Measurements from ENCODE around the gene CDC6.

The CDC6 gene

DNA sequence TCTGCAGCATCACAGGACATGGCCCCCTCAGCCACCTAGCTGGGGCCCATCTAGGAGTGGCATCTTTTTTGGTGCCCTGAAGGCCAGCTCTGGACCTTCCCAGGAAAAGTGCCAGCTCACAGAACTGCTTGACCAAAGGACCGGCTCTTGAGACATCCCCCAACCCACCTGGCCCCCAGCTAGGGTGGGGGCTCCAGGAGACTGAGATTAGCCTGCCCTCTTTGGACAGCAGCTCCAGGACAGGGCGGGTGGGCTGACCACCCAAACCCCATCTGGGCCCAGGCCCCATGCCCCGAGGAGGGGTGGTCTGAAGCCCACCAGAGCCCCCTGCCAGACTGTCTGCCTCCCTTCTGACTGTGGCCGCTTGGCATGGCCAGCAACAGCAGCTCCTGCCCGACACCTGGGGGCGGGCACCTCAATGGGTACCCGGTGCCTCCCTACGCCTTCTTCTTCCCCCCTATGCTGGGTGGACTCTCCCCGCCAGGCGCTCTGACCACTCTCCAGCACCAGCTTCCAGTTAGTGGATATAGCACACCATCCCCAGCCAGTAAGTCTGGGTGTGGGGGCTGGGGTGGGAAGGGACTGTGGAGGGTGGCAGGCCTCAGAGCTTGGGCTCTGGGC is 43.3 kb downstream of the CDC6 start:
- TF ChIP-seq, protein P1, sequence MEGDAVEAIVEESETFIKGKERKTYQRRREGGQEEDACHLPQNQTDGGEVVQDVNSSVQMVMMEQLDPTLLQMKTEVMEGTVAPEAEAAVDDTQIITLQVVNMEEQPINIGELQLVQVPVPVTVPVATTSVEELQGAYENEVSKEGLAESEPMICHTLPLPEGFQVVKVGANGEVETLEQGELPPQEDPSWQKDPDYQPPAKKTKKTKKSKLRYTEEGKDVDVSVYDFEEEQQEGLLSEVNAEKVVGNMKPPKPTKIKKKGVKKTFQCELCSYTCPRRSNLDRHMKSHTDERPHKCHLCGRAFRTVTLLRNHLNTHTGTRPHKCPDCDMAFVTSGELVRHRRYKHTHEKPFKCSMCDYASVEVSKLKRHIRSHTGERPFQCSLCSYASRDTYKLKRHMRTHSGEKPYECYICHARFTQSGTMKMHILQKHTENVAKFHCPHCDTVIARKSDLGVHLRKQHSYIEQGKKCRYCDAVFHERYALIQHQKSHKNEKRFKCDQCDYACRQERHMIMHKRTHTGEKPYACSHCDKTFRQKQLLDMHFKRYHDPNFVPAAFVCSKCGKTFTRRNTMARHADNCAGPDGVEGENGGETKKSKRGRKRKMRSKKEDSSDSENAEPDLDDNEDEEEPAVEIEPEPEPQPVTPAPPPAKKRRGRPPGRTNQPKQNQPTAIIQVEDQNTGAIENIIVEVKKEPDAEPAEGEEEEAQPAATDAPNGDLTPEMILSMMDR (IDR thresholded peaks at IDR 0.05; ENCODE audit: borderline replicate concordance, control extremely low read depth, extremely low read depth, insufficient read depth, missing control alignments), result no peak
- no peak for DNase-seq (ENCODE audit: low spot score)
- in situ Hi-C loops (cut with MboI; ENCODE audit: low sequenced_read_pairs, unreplicated experiment), result no loop called here

- no peak for DNase-seq (ENCODE audit: low spot score)
- TF ChIP-seq, protein P1 (IDR thresholded peaks at IDR 0.05; ENCODE audit: borderline replicate concordance, control extremely low read depth, extremely low read depth, insufficient read depth, missing control alignments), result no peak
- in situ Hi-C loops (cut with MboI; ENCODE audit: low sequenced_read_pairs, unreplicated experiment), result no loop called here
Measured at GRCh38 chr17:40331743-40332641, 44.3 kb downstream of the CDC6 start.

- in situ Hi-C loops (cut with MboI; ENCODE audit: low sequenced_read_pairs, unreplicated experiment), result no loop called here
- DNase-seq (ENCODE audit: low spot score), result no peak
- TF ChIP-seq, protein P1 (IDR thresholded peaks at IDR 0.05; ENCODE audit: borderline replicate concordance, control extremely low read depth, extremely low read depth, insufficient read depth, missing control alignments), result no peak
Measured at GRCh38 chr17:40333781-40334448, 46.2 kb downstream of the CDC6 start.

- TF ChIP-seq, protein P1 (IDR thresholded peaks at IDR 0.05; ENCODE audit: borderline replicate concordance, control extremely low read depth, extremely low read depth, insufficient read depth, missing control alignments), result no peak
- in situ Hi-C loops (cut with MboI; ENCODE audit: low sequenced_read_pairs, unreplicated experiment), result no loop called here
- DNase-seq (ENCODE audit: low spot score), result no peak
Measured at GRCh38 chr17:40335620-40336019, 47.9 kb downstream of the CDC6 start.

DNA sequence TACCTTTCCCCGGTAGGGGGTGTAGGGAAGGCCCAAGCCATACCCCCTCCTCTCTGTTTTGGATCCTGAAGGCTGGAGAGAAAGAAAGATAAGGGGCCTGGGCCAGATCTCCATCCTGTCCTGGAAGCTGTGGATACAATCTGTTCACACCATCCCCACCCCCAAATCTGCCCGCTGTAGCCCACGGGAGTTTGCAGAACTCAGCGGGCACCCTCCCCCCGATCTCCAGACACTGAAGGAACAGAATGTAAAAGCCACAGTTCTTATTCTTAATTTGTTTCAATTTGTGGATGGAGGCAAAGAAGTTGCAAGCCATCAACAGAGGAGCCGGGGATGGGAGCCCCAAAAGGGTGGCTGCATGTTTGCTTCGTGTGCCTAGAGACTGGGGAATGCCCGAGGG is 49.7 kb downstream of the CDC6 start:
- DNase-seq (ENCODE audit: low spot score), result no peak
- in situ Hi-C loops (cut with MboI; ENCODE audit: low sequenced_read_pairs, unreplicated experiment), result no loop called here
- TF ChIP-seq, protein P1 (IDR thresholded peaks at IDR 0.05; ENCODE audit: borderline replicate concordance, control extremely low read depth, extremely low read depth, insufficient read depth, missing control alignments), result no peak

DNA sequence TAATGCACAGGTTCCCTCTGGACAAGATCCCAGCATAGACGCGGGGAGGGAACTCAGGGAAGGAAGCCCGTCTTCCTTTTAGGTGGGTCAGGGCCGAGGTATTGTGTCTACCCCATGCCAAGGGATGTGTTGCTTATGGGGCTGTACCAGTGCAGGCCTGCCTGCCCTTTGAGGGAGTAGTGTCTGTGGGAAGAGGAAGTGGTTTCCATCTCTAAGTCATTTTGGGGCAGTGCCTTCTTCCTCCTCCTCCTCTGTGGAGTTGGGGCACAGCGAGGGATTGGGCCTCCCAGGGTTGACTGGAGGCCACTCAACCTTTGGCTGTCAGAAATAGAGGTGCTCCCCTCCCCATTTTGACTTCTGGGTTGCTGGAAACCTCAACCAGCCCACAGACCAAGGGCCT is 50.4 kb downstream of the CDC6 start:
- DNase-seq (ENCODE audit: low spot score), result no peak
- TF ChIP-seq, protein P1 (IDR thresholded peaks at IDR 0.05; ENCODE audit: borderline replicate concordance, control extremely low read depth, extremely low read depth, insufficient read depth, missing control alignments), result no peak
- in situ Hi-C loops (cut with MboI; ENCODE audit: low sequenced_read_pairs, unreplicated experiment), result no loop called here

Data from GM13976 (cell line).